NT2/D1 (cell line): ENCODE measurements around the gene TMEM232.

Source experiments
- DNase-seq: peaks from one replicate; pipeline ENCODE4 v3.0.0-alpha.2; 2011; ENCODE audit warnings: low read depth, low spot score
- H3K27me3 ChIP-seq: 2 replicates; pipeline ENCODE4 v1.6.0; 2011; ENCODE audit warnings: mild to moderate bottlenecking; ENCODE audit not compliant: insufficient read length, insufficient read depth
- H3K36me3 ChIP-seq: 2 replicates; pipeline ENCODE4 v1.6.1; 2011; ENCODE audit warnings: mild to moderate bottlenecking, low read length, mixed read lengths; ENCODE audit not compliant: insufficient read depth, insufficient read length
- H3K4me1 ChIP-seq: 2 replicates; pipeline ENCODE4 v1.5.1; 2011; ENCODE audit not compliant: insufficient read depth, insufficient read length
- H3K4me3 ChIP-seq: 2 replicates; pipeline ENCODE4 v1.5.1; 2011; ENCODE audit warnings: low read depth; ENCODE audit not compliant: insufficient read length
- H3K9ac ChIP-seq: 2 replicates; pipeline ENCODE4 v1.6.0; 2011; ENCODE audit warnings: low read depth; ENCODE audit not compliant: insufficient read length
- H3K9me3 ChIP-seq: 2 replicates; pipeline ENCODE4 v1.5.1; 2011; ENCODE audit warnings: mild to moderate bottlenecking, low read length; ENCODE audit not compliant: insufficient read depth
- SUZ12 ChIP-seq: IDR thresholded peaks from 2 replicates; pipeline ENCODE4 v1.6.1; 2011; ENCODE audit not compliant: insufficient read length, insufficient read depth; ENCODE audit errors: extremely low read depth
- YY1 ChIP-seq: IDR thresholded peaks from 2 replicates; pipeline ENCODE4 v1.6.1; 2011; ENCODE audit not compliant: insufficient read length, insufficient read depth
- ZNF274 ChIP-seq: IDR thresholded peaks from 2 replicates; pipeline ENCODE4 v1.6.1; 2011; ENCODE audit warnings: mild to moderate bottlenecking, low read depth, low read length

The TMEM232 gene

GRCh38 chr5:110371725-110372041, 354.8 kb downstream of the TMEM232 start:
- DNase-seq = no peak
- Histone ChIP-seq H3K4me1 (no peaks in the 10 kb centered on the region), H3K9ac (no peak overlapping the region), H3K36me3 (no peaks in the 10 kb centered on the region), H3K27me3 (no peaks in the 10 kb centered on the region), H3K4me3 (no peak overlapping the region), H3K9me3 (no peaks in the 10 kb centered on the region)
- no peak for TF ChIP-seq ZNF274
- no peak for TF ChIP-seq YY1
- TF ChIP-seq SUZ12 = no peak

GRCh38 chr5:110371011-110371724, 355.3 kb downstream of the TMEM232 start:
- H3K9me3 ChIP-seq = no peaks in the 10 kb centered on the region
- TF ChIP-seq YY1 = no peak
- TF ChIP-seq ZNF274 = no peak
- no peak for TF ChIP-seq SUZ12
- no peaks in the 10 kb centered on the region for H3K4me1 ChIP-seq
- no peak for DNase-seq
- no peaks in the 10 kb centered on the region for H3K36me3 ChIP-seq
- no peak overlapping the region for H3K4me3 ChIP-seq
- no peak overlapping the region for H3K9ac ChIP-seq
- H3K27me3 ChIP-seq = no peaks in the 10 kb centered on the region
